Suprapubic skin (tissue), 4 donors: ENCODE data around the gene MINK1. TPM values are rescaled to one million over a fixed set of nuclear protein-coding genes. Genes with fewer than 3 reads are reported as not detected.
A peak's percentile ranks its signal among the peaks of the same experiment; 100 is the strongest.

Experiments
- DNase-seq, 2 donors: peaks; one replicate each; pipeline ENCODE4 v3.0.0-alpha.2; 2019; ENCODE audit warnings: low spot score in 2 of 2
- H3K27ac ChIP-seq: fragments of 200-600 bp; sonication (generic); one replicate; pipeline ENCODE4 v1.5.1; 2019
- H3K27me3 ChIP-seq: fragments of 200-600 bp; sonication (generic); one replicate; pipeline ENCODE4 v1.5.1; 2019
- H3K36me3 ChIP-seq: fragments of 200-600 bp; sonication (generic); one replicate; pipeline ENCODE4 v1.5.1; 2019
- H3K4me1 ChIP-seq: fragments of 200-600 bp; sonication (generic); one replicate; pipeline ENCODE4 v1.5.1; 2019
- H3K4me3 ChIP-seq: fragments of 200-600 bp; sonication (generic); one replicate; pipeline ENCODE4 v1.5.1; 2019; ENCODE audit warnings: mild to moderate bottlenecking
- H3K9me3 ChIP-seq: fragments of 200-600 bp; sonication (generic); one replicate; pipeline ENCODE4 v1.5.1; 2019
- CTCF ChIP-seq, 2 donors: fragments of 200-600 bp in 1 of 2; fragments of 450-650 bp in 1 of 2; sonication (generic) in 1 of 2; IDR thresholded peaks; one replicate each; pipeline ENCODE4 v1.5.1; 2016 to 2019; ENCODE audit warnings: antibody characterized with exemption in 2 of 2, mild to moderate bottlenecking in 1 of 2, moderate library complexity in 1 of 2
- EP300 ChIP-seq: sonication (generic); formaldehyde crosslinking; IDR thresholded peaks from one replicate; pipeline ENCODE4 v1.6.1; 2017; ENCODE audit warnings: antibody characterized with exemption
- POLR2A ChIP-seq, 2 donors: fragments of 450-650 bp; IDR thresholded peaks; one replicate each; pipeline ENCODE4 v1.6.1; 2017; ENCODE audit warnings: antibody characterized with exemption in 2 of 2, mild to moderate bottlenecking in 2 of 2, moderate library complexity in 2 of 2
- POLR2AphosphoS5 ChIP-seq, 3 donors: sonication (generic); formaldehyde crosslinking; IDR thresholded peaks; one replicate each; pipeline ENCODE4 v1.6.1; 2017; ENCODE audit warnings: antibody characterized with exemption in 3 of 3
- WGBS: methylation state at CpG from one replicate; pipeline ENCODE4 v1.1.5; 2018; 5-methylcytosine and 5-hydroxymethylcytosine counted together
- total RNA-seq, 4 donors: library from RNA; depleted of rRNA; stranded (reverse); fragments of >200 nt; gene quantifications; one replicate each; pipeline ENCODE4 v1.1.0, GENCODE V29; 2016

MINK1 gene
- total RNA-seq, 4 donors from 2014 or later: 141 to 352 (median 169) TPM

- Histone ChIP-seq H3K36me3 (peaks cover 28% of the 10 kb centered on the region), H3K27ac (peak within 1 kb of the TSS; percentile 55), H3K9me3 (no peaks in the 10 kb centered on the region), H3K27me3 (no peaks in the 10 kb centered on the region), H3K4me1 (peaks cover 45% of the 10 kb centered on the region), H3K4me3 (peak within 1 kb of the TSS; percentile 63)
- WGBS: 9% methylated on average over 40 of the region's 60 CpGs
- DNase-seq: peak; percentile 94 to 95
- TF ChIP-seq EP300 (no peak), CTCF (IDR thresholded peaks at IDR 0.05) (no peak), POLR2A (IDR thresholded peaks at IDR 0.05) (peak in 1 of 2 donors; percentile 48), POLR2AphosphoS5 (IDR thresholded peaks at IDR 0.05) (peak in 1 of 3 donors; percentile 41)
Measured at GRCh38 chr17:4899341-4900230, 66.4 kb downstream of the MINK1 start, which contains the start of gene C17orf107. C17orf107 (plus strand) TSS chr17:4899536; CDS start chr17:4899763, 227 bp downstream.

GRCh38 chr17:4900231-4901107 is 67.3 kb downstream of the MINK1 start:
- H3K4me1 ChIP-seq: peaks cover 45% of the 10 kb centered on the region
- H3K9me3 ChIP-seq: no peaks in the 10 kb centered on the region
- TF ChIP-seq EP300: no peak
- TF ChIP-seq POLR2A (IDR thresholded peaks at IDR 0.05): no peak
- TF ChIP-seq POLR2AphosphoS5 (IDR thresholded peaks at IDR 0.05): no peak
- TF ChIP-seq CTCF (IDR thresholded peaks at IDR 0.05): no peak
- 55% methylated on average over 48 of the region's 65 CpGs for WGBS
- no peaks in the 10 kb centered on the region for H3K27me3 ChIP-seq
- H3K4me3 ChIP-seq: peak overlapping the region; percentile 63
- H3K36me3 ChIP-seq: peaks cover 19% of the 10 kb centered on the region
- H3K27ac ChIP-seq: no peak overlapping the region
- peak in 1 of 2 donors; percentile 74 for DNase-seq

GRCh38 chr17:4901108-4901647 is 68.0 kb downstream of the MINK1 start:
- H3K27ac ChIP-seq: peak overlapping the region; percentile 24
- 81% methylated on average over 37 of the region's 37 CpGs for WGBS
- TF ChIP-seq POLR2AphosphoS5 (IDR thresholded peaks at IDR 0.05): no peak
- peak in 1 of 2 donors; percentile 14 for TF ChIP-seq POLR2A (IDR thresholded peaks at IDR 0.05)
- TF ChIP-seq CTCF (IDR thresholded peaks at IDR 0.05): no peak
- no peak for TF ChIP-seq EP300
- peaks cover 45% of the 10 kb centered on the region for H3K4me1 ChIP-seq
- peak in 1 of 2 donors; percentile 57 for DNase-seq
- peak overlapping the region; percentile 63 for H3K4me3 ChIP-seq
- peaks cover 12% of the 10 kb centered on the region for H3K36me3 ChIP-seq
- H3K9me3 ChIP-seq: no peaks in the 10 kb centered on the region
- no peaks in the 10 kb centered on the region for H3K27me3 ChIP-seq

GRCh38 chr17:4901648-4902344 is 68.7 kb downstream of the MINK1 start:
- no peak for TF ChIP-seq EP300
- TF ChIP-seq CTCF (IDR thresholded peaks at IDR 0.05): no peak
- TF ChIP-seq POLR2A (IDR thresholded peaks at IDR 0.05): peak in 1 of 2 donors; percentile 12
- peak overlapping the region; percentile 63 for H3K4me3 ChIP-seq
- H3K27ac ChIP-seq: peak overlapping the region; percentile 42
- peak in 1 of 2 donors; percentile 75 for DNase-seq
- H3K27me3 ChIP-seq: no peaks in the 10 kb centered on the region
- H3K4me1 ChIP-seq: peaks cover 45% of the 10 kb centered on the region
- peaks cover 5% of the 10 kb centered on the region for H3K36me3 ChIP-seq
- WGBS: 63% methylated on average over 25 of the region's 48 CpGs
- H3K9me3 ChIP-seq: no peaks in the 10 kb centered on the region
